IPS-18a (cell line): ENCODE data around the gene LFNG.
"Not testable (repeated sequence)": the region's sequence is repeated elsewhere in the genome, so short reads cannot be mapped to it uniquely, and the experiment has no call there.

ENCODE experiments used
- H3K27ac ChIP-seq: one replicate; pipeline ENCODE4 v1.5.1; 2013; ENCODE audit warnings: low read length
- H3K27me3 ChIP-seq: one replicate; pipeline ENCODE4 v1.6.1; 2013; ENCODE audit warnings: mild to moderate bottlenecking, low read length; ENCODE audit not compliant: control insufficient read depth, insufficient read depth
- H3K36me3 ChIP-seq: one replicate; pipeline ENCODE4 v1.6.1; 2013; ENCODE audit warnings: low read depth, low read length; ENCODE audit not compliant: control insufficient read depth
- H3K4me1 ChIP-seq: one replicate; pipeline ENCODE4 v1.6.1; 2013; ENCODE audit warnings: low read depth, low read length; ENCODE audit not compliant: control insufficient read depth
- H3K4me3 ChIP-seq: one replicate; pipeline ENCODE4 v1.5.1; 2013; ENCODE audit warnings: low read length
- H3K9ac ChIP-seq: one replicate; pipeline ENCODE4 v1.6.1; 2013; ENCODE audit warnings: mild to moderate bottlenecking, low read length, moderate library complexity
- H3K9me3 ChIP-seq: one replicate; pipeline ENCODE4 v1.6.1; 2013; ENCODE audit warnings: low read depth, low read length; ENCODE audit not compliant: control insufficient read depth

Gene LFNG

DNA sequence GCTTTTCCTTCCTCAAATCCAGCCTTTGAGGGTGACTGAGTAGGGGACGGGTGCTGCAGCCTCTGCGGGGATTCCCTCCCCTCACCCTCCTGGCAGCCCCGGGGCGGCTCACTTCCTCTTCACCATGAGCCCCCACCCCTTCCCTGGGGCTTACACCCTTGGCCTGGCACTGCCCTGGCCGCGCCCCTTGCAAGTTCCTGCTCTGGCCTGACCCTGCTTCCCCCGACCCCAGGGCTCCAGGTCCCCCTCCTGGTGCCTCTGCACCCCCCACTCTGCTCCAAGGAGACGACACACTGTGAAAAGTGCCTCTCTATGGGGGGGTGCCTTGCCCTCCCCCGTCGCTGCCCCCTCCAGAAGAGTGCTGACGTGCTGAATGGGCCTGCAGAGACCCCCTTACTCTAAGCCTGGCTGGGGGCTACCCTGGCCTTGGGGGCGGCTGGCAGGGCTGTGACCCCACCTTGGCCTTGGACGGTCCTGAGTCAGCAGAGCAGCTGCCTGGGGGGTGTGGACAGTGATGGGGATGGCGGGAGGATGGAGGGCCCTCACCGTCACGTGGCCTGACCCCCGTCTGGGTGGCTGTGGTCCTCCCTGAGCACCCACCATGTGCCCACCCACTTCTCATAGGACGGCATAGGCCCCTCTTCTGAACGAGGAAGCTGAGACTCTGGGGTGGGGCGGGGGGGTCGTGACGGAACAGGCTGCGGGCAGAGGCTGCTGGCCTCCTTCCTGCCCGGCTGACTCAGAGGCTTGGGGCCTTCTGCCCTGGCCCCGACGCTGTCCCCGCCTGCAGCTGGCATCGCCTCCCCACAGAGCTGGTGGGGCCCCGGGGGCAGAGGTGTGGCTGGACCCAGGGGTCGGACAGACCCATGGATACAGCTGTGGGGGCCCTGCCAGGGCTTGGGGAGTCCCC, 9.8 kb downstream of the LFNG start:
- Histone ChIP-seq H3K9ac (no peak overlapping the region), H3K27ac (no peak overlapping the region), H3K9me3 (no peaks in the 10 kb centered on the region), H3K4me3 (no peak overlapping the region), H3K36me3 (peaks cover 18% of the 10 kb centered on the region), H3K27me3 (no peaks in the 10 kb centered on the region), H3K4me1 (peaks cover 19% of the 10 kb centered on the region)

DNA sequence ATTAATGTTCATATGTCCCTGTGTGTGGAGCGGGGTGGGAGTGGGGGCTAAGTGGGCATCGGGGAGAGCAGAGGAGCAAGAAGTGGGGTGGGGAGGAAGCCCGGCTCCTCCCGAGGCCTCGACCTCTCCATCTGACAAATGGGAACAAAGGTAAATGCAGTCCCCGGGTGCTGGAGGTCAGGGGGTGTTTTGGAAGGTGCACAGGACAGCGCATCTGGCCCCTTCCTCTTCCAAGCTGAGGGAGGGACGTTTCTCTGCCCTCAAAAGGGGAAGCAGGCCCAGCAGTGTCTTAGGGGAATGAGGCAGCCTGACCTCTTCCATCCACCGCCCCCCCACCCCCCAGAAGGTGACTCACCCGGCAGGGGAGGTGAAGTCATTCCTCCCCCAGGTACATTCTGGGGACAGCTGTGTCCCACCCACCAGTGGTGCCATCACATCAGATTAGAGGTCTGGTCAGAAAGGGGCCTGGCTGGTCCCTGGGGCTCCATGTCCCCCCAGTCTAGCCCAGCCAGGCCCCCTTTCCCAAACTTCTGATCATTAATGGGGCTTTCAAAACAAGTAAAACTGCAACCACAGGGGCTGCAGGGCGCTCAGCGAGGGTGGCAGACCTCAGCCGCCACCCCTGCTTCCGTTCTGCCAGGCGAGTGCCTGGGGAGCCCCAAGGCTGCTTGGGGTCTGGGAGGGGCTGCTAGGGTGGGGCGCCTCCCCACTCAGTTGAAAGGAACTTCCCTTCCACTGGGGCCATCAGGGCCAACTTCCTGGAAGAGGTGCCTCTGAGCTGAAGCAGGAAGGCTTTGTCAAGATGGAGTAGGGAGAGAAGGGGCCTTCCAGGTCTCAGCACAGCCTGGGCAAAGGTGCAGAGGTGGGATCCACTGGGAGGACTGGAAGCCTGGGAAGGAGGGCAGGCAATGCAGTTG, 10.8 kb downstream of the LFNG start:
- Histone ChIP-seq H3K4me1 (peaks cover 12% of the 10 kb centered on the region), H3K27ac (no peak overlapping the region), H3K4me3 (no peak overlapping the region), H3K36me3 (peaks cover 18% of the 10 kb centered on the region), H3K27me3 (no peaks in the 10 kb centered on the region), H3K9me3 (no peaks in the 10 kb centered on the region), H3K9ac (no peak overlapping the region)

DNA sequence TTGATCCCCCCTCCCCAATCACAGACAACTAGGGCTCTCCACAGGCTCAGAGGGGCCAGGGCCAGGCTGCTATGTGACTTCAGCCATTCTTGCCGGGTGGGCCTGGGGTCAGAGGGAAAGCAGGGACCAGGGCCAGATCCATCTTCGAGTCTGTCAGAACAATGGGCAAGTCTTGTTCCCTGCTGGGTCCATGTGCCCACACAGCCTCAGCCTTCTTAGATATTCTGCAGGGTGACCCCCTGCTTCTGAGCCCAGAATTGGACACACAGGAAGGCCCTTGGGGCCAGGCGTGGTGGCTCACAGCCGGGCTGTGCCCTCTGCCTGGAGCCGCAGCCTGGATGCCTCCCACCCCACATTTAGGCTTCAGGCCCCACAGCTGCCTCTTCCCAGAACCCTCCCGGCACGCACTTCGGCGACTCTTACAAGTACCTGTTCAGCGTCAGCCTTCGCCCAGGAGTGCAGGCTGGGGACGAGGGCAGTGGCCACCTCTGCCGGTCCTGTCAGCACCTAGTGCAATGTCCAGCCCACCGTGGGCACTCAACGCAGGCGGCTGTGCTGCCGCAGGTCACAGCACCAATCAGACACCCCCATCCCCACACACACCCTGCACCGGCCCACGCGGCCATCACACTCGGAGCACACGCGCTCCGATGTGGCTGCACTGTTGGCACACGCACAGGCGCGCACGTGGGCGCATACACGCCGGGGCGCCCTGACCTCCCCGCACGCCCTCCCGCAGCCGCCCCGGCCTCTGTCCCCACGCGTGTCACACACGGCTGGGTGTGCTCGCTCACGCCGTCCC, 11.6 kb downstream of the LFNG start:
- H3K4me1 ChIP-seq, H3K36me3 ChIP-seq, H3K27ac ChIP-seq, H3K4me3 ChIP-seq, H3K9ac ChIP-seq, H3K27me3 ChIP-seq, H3K9me3 ChIP-seq: not testable (repeated sequence)

- H3K27me3 ChIP-seq, H3K4me3 ChIP-seq, H3K36me3 ChIP-seq, H3K4me1 ChIP-seq, H3K9me3 ChIP-seq, H3K27ac ChIP-seq, H3K9ac ChIP-seq: not testable (repeated sequence)
These were observed 12.2 kb downstream of the LFNG start for GRCh38 chr7:2531796-2532110.

- not testable (repeated sequence) for H3K4me3 ChIP-seq, H3K27me3 ChIP-seq, H3K27ac ChIP-seq, H3K9me3 ChIP-seq, H3K9ac ChIP-seq, H3K36me3 ChIP-seq, H3K4me1 ChIP-seq
These were observed 12.7 kb downstream of the LFNG start for GRCh38 chr7:2532199-2532772.

DNA sequence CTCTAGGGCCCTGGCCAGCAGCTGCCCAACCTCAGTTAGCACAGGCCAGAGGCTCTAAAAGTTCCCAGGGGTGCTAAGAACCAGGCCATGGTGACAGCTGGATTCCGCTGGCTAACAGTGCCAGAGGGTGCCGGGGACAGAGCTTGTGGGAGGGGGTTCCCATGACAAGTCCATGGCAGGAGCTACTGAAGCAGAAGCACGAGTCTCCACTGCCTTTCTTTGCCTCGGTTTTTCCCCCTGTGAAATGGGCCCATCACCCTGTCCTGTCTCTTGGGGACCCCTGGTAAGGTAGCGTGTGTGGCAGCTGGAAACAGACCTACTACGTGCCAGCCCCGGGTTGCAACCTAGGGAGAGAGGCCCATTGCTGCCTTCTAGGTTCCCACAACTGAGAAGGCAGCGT, 13.2 kb downstream of the LFNG start:
- H3K27ac ChIP-seq, H3K4me3 ChIP-seq, H3K36me3 ChIP-seq, H3K4me1 ChIP-seq, H3K27me3 ChIP-seq, H3K9me3 ChIP-seq, H3K9ac ChIP-seq: not testable (repeated sequence)

DNA sequence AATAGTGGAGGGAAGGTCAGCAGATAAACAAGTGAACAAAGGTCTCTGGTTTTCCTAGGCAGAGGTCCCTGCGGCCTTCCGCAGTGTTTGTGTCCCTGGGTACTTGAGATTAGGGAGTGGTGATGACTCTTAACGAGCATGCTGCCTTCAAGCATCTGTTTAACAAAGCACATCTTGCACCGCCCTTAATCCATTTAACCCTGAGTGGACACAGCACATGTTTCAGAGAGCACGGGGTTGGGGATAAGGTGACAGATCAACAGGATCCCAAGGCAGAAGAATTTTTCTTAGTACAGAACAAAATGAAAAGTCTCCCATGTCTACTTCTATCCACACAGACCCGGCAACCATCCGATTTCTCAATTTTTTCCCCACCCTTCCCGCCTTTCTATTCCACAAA, 14.0 kb downstream of the LFNG start:
- H3K9me3 ChIP-seq, H3K9ac ChIP-seq, H3K27me3 ChIP-seq, H3K4me3 ChIP-seq, H3K27ac ChIP-seq, H3K4me1 ChIP-seq, H3K36me3 ChIP-seq: not testable (repeated sequence)

GRCh38 chr7:2534214-2534613, 14.6 kb downstream of the LFNG start:
- not testable (repeated sequence) for H3K4me1 ChIP-seq, H3K4me3 ChIP-seq, H3K9ac ChIP-seq, H3K27me3 ChIP-seq, H3K9me3 ChIP-seq, H3K27ac ChIP-seq
- peaks cover 13% of the 10 kb centered on the region for H3K36me3 ChIP-seq

DNA sequence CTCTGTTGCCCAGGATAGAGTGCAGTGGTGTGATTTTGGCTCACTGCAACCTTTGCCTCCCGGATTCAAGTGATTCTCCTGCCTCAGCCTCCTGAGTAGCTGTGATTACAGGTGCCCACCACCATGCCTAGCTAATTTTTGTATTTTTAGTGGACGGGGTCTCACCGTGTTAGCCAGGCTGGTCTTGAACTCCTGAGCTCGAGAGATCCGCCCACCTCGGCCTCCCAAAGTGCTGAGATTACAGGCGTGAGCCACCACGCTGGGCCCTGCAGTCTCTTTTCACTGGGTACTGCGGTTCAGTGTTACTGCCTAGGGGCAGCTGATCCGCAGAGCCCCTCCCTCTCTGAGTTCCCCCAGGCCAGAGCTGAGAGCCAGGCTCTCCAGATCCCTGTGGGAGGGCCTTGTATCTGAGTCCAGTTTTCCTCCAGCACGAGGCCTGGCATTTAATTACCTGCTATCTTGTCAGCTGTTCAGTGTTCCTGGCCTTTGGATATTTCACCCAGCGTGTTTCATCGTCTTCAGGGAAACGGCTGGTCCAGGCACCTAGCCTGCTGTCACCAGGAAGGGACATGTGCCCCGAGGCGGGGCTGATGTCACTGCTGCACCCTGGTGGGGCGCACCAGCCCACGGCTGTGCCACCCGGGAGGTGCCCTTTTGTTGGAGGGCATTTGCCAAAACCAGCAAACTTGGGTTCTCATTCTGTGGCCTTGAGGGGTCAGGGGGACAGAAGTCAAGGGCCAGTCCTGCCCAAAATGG, 16.5 kb downstream of the LFNG start:
- not testable (repeated sequence) for H3K27me3 ChIP-seq, H3K4me3 ChIP-seq, H3K27ac ChIP-seq, H3K9me3 ChIP-seq, H3K9ac ChIP-seq, H3K4me1 ChIP-seq
- peaks cover 20% of the 10 kb centered on the region for H3K36me3 ChIP-seq

GRCh38 chr7:2537981-2538851, 18.6 kb downstream of the LFNG start:
- no peak overlapping the region for H3K9ac ChIP-seq
- no peak overlapping the region for H3K27ac ChIP-seq
- H3K4me3 ChIP-seq: no peak overlapping the region
- no peaks in the 10 kb centered on the region for H3K27me3 ChIP-seq
- no peaks in the 10 kb centered on the region for H3K4me1 ChIP-seq
- peaks cover 27% of the 10 kb centered on the region for H3K36me3 ChIP-seq
- no peaks in the 10 kb centered on the region for H3K9me3 ChIP-seq
